Superior temporal gyrus (tissue), 1 donor: ENCODE results near the gene CADM1.

Source experiments
- DNase-seq: peaks from one replicate; pipeline ENCODE4 v3.0.0-alpha.2; 2016; ENCODE audit errors: extremely low spot score

CADM1 gene

DNA sequence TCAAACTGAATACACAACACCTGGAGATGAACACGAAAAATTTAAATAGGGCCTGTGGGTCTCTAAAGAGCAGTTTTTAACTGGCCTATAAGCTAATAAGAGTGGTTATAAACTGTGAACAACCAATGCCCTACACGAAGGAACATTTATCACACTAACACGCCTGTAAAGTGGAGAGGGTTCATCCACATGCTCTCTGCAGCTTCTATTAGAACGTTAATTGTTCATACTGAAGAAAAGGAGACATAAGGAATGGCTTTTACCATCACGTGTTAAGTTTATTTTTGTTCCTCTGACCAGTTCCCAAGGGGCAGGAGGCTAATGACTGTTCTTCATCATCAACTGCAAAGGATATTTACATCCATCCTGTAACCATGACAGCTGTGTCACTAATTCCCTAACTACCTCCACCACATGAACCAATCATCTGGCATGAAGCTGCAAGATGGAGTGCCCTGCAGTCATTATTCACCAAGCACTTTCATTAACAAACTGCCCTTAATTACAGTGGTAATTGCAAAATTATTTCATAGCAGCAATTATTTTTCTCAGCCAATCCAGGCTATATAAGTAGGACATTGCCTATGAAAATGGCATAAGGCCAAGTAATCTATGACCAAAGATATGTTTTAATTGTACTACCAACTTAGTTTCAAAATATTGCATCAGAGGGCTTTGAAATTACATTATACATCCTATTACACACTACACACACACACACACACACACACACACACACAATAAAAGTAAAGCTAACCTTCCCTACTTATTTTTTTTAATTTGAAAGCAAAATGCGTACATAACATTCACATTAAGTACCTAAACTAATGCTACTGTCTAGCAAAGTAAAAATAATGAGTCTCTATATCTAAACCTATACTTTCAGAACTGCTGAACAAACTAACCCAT lies 186.7 kb downstream of the CADM1 start:
- no peak for DNase-seq

DNA sequence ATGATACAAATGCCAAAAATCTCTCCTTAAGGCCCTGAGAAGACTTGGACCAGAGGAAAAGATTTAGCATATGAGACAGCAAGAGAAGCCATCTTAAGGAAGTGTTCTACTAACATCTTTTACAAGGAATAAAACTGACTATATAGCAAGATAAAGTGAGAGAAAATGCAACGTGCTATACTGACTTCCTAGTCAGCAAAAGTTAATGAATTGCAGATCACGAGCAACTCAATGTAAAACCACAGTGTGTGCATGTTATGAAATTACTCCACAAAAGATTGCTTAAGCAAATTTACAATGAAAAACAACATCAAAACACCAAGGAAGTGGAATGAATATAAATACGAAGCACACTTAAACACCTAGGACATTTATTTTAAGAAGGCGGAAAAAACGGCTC lies 187.5 kb downstream of the CADM1 start:
- no peak for DNase-seq

DNA sequence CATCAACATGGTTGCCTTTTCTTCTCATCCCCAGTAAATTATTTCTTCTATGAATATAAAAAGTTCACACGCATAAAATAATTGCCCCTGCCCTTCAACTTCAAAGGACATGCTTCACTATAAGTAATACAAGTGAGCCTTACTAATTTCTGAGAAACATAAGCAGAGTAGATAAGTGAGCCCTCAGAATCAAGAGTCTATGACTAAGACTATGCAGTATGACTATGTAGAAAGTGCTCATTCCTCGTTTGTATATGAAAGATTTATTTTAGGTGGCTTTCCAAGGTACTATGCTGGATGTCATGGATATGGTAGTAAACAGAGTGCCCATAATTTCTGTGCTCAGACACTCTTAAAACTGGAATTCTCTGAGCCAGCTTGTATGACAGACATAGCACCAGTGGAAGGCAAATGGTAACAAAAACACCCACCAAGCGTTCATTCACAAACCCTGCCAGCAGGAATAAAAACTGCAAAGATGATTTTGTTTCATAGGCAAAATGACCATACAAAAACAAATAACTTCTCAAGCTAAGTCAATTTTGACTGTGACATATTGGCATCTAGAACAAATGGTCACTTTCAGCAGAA lies 189.8 kb downstream of the CADM1 start:
- no peak for DNase-seq

DNA sequence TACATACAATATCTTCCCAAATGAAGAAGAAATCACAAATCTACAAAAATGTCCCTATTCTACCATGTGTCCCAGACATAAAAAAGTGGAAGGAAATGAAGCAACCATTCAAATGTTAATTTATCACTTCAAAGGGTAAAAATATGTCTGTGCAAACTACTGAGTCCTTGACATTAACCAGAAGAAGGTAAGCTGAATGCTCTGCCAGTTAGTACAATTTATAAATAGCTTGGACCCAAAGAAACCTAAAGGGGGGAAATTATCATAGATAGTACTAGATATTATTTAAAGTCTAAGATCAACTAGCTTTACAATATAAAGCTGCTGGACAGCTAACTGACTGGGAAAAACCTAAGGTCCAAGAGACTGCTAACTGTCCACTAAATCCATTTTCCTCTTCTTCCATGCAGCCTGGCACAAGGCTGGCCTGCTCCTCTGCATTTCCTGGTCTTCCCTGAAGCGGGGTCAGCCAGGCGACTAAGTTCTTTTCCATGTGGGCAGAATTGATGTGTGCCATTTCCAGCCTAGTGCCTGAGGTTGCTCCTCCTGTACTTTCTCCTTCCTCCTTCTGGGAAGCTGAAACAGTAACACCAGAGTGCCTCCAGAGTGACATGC lies 190.9 kb downstream of the CADM1 start:
- DNase-seq = no peak

DNA sequence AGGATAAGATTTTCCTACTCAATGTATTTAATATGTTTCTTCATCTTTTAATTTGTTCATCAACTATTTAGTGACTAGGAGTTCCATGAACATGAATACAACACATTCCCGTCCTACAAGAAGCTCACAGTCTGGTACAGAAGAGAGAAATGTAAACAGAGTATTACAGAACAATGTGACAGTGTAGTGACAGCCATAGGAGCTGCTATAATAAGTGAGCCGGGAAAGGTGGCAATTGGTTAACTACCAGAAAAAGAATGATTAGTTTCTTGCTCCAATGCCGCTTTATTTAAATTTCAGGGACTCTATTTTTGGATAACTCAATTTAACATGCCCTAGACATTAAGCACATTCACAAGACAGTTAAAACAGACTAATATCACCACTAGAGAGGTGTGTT lies 192.3 kb downstream of the CADM1 start:
- DNase-seq = no peak

DNA sequence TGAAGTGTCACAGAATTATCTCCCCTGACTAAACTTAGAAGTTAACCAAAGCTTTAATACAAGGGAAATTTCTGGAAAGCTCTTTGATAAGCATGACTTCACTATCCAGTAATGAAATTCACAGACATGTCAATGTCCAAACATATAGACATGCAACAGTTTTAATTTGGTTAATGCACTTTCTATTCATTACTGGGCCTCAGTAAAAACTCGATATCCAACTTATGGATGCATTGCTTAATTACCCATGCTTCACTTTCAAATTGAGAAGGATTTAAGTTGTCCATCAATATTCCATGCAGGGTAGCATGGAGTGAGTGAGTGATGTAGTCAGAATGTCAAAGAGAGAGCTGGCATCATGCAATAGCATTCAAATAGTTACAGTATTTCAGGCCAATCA lies 197.5 kb downstream of the CADM1 start:
- no peak for DNase-seq

DNA sequence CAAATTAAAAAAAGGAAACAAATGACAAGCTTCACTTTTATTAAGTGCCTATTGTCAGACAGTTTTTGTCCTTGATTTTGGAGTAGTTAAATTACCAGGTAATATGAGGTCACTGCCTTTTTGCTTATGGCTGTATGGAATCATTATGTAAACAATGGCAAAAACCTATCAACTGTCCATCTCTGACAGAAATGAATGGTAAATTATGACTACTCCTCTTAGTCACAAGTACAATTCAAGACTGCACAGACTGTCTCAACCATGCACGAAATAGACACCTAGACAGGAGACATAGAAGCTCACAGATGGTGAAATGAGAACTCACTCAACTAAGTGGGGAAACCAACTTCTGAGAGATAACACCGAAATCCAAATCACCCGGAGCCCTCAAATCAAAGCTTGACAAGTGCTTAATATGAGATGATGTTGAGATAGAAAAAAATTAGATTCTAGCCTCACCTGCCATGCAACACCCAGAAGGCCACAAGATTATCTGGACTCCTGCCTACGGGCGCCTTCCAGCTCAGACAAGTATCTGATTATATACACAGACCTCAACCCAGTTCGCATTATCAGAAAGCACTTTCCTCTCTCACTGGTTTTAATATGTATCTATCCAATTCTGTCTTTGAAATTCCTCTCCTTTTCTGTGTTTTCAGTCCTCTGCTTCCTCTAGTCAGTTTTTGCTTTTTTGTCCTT lies 199.3 kb downstream of the CADM1 start:
- no peak for DNase-seq

DNA sequence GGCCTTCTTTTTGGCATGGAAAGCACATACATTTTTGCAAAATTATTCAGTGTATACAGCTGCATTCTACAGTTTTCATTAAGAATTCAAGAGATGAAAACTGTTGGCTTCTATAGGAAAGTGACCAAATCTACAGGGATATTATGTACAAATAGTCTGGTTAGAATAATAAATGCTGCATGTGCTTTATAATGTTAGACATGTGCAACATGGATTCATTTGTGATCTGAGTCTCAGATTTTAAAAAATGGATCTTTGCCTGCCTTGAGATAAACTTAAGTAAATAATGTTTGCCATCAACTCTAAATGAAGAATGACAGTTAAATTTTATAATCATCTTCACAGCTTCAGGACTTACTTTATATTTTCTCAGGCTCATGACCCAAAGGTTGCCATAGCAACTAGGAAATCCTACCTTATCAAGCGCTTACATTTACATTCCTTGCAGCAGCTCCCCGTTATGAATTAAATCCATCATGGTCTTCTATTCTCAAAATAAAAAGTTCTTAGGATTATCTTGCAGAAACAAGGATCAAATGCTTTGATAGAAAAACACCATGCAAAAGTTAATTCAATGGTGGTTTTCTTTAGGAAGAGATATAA lies 200.2 kb downstream of the CADM1 start:
- no peak for DNase-seq

DNA sequence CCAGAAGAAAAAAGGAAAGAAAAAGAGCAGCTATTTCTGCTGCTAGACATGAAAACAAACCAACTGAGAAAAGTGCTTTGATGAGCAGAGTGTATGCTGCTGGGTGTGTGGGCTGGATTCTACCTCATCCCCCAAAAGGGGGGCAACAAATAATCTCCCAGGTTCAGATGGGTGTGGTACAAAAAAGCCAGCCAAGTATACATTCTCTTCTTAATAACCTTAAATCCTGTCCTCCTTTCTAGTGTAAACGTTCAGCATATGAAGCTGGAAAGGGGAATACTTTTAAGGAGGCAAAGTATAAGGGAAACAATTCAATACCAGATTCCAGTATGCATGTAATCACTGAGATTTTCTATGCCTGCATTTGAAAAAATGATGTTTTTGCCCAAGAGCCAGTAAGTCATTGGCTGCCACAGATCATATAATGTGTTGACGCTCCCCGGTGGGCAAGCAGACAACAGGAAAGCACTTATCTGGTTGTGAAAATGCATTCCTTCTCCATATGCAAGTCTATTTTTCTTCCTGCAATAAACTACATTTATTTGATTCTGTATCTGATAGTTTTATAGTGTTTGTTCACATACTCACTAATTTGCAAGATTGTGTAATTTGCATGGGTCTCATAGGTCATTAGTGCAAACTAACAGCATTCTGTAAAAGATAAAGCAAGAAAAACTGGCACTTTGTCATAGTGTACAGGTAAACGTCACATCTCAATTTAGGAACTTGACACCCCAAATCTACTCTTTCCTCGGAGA lies 201.1 kb downstream of the CADM1 start:
- no peak for DNase-seq

DNA sequence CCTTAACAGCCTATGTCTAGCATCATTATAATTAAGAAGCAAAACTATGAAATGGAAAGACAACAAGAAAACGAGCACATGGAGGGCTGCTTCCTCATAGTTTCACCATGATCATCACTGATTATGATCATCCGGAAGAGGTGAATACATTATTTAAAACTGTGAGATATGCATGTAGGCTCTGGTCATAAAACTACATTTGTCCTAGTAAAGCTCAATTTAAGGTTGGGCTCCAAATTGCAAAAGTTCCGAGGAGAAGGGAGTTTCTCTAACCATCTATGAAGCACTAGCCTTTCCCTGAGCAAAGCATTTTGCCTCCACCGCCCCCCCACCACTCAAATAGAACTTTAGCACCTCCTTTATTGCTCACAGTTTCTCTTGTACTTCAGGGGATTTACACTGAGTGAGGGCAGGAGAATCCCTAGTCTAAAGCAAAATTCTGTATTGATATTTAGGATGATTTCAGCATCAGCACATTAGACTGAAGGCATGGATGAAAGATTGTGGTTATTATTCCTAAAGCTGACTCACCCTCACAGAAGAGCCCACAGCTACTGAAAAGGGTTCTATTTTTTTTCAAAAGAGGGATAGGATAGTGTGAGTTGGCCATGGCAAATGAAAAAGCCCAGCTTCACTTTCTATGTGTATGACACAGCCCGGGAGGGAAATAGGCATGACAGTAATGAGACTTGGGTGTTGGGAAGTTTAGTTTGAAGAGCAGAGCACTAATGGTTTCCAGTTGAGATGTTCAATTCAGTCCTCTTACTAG lies 203.4 kb downstream of the CADM1 start:
- no peak for DNase-seq

DNA sequence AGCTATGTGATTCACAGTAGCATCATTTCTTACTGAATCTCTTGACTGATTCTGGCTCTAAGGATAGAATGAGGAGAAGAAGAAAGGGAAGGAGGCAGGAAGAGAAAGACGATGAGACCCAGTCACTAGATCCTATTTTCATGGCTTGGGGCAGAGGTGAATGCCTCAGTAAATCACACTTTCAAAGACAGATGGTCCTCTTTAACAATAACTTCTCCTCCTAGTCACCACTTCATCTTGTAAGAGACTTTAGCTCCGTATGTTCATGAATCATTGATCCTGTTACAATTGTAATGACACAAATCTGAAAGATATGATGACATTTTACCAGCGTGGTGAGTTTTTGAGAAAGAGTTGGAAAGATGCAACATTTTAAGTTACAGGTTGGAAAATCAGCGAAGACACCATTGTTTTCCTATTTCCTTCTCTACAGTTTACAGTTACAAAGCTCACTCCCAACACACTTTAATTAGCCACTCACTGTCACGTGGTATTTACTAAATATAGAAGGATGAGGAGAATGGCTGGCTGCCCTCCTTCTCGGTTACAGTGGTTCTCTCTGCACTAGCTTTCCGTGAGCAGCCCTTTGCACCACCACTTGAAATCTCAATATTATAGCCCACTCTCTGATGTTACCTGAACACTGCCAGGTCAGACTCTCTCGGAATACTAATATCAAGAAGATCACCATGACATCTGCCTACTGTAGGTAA lies 205.8 kb downstream of the CADM1 start:
- no peak for DNase-seq

DNA sequence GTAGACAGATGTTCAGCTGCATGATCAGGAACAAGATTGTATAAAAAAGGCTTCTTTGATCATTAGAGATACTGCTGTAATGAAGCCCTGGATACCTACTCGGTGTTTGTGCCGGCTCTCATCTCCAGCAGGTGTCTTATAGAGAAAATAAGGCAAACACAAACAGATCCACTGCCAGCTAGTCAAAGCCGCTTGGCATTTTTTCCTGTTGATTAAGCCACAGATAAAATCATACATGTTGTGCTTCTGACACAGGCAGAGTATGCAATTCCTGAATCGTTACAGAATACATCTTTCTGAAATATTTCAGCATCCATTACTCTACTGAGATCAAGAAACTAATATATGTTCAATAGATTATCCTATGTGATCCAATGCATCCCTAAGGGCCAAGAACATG lies 206.9 kb downstream of the CADM1 start:
- no peak for DNase-seq

DNA sequence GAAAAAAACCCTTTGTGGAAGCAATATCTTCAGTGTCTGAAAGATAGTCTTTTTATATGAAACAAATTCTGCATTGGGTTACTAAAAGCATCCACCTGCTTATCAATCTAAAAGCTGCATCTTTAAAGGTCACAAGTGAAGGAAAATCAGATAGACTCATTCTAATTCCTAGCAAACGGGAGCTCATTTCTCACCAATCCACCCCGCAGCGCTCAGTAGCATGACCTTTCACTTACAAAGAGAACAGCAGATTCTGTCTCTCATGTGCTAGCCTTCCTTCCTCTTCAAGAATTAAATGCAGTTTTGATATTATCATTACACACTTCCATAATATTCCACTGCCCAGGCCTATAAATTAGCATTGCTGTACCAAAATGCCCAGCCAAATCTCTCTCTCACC lies 212.9 kb downstream of the CADM1 start:
- DNase-seq = no peak

DNA sequence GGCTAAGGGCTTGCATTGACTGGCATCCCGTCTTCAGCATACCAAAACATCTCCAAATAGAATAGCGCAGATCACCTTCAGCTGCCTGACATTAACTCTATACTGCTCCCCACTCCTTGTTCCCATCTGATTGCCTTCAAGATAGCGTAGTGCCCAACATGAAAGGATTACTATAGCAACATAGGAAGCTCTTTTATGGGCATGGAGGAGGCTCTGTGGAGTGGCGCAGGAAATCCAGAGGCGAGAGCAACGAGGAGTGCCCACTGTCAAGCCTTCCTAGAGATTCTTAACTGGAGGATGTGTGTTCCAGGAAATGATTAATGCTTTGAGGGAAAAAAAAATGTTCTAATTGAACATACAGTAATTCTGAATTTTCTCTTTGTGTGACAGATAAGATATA lies 213.3 kb downstream of the CADM1 start:
- no peak for DNase-seq

DNA sequence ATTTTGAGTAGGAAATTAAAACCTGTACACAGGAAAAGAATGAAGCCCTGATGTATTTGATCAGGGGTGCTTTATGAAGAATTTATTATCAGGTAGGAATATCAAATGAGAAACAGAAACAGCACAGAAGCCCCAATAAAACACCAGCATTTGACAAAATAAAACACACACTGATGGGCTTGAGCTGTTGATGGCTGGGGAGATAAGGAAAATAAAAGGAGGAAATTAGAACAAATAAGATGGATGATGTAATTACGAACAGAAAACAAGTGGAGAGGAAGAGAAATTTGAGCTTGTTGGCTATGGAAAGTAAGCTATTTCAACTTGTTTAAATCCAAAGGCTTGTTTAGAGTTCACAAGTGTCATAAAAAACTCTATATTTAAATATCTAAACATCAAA lies 213.7 kb downstream of the CADM1 start:
- no peak for DNase-seq

DNA sequence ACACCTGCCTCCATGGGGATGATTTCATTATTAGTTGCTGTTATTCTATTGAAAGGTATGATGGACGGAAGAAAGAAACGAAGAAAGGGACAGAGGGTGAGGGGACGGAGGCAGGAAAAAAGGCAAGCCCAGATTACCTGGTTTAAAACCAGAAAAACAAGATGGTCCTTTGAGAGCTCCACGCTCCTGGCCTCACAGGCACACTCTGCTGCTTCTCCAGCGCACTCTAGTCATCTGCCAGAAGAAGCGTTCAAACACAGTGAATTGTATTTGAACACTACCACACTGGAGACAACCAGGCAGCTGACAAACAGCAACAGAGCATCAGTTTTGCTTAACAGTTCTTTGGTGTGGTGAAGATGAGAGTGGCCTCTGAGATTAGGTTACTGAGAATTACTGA lies 216.9 kb downstream of the CADM1 start:
- no peak for DNase-seq

DNA sequence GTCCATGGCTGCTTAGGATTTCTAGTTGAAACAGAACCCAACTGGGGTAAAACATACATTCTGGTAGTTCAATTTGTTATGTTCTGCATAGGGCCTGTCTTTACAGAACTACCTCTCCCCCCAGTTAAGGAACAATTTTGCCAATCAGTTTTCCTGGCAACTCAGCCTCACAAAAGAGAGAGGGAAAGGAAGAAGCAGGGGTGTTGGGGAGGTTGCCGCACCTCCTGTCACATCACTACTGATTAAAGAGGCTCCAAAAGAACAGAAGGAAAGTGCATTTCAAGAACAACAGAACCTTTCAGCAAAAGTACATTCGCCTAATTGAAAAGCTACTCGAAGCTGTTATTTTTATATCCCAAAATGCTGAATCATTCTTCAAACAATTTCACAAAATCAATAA lies 217.6 kb downstream of the CADM1 start:
- DNase-seq = no peak

DNA sequence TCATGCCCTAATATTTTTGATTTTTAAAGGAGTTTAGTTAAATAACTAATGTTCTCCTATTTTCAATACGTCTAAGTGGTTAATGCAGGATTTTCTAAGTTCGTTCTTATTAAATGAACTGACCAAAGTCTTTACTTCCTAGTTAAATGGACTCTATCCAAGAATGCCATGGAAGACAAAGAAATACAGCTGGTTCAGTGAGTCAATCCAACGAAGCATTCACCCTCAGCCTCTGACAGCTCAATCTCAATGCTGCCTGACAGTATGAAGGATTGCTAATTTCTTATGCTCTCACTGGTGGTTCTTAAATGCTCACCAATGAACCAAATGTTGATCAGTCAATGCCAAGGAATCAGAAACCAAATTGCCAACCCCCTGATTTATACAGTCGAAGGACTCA lies 219.4 kb downstream of the CADM1 start:
- DNase-seq = no peak

DNA sequence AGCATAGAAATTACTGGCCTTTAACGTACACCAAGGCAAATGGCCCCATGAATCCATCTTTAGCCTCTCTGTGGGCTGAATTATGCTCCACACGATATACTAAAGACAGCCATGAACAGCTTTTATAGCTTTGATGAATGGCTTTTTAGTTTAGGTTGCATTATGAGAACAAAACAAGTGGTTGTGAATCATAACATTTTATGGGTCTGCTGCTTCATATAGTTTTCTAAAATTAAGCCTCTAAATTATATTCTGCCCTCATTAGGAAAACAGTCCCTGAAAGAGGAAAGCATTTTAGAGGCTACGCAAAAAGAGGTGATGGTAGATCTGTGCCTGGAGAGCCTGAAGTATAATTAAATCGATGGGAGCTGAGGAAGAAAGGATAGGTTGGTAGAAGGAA lies 221.3 kb downstream of the CADM1 start:
- no peak for DNase-seq

DNA sequence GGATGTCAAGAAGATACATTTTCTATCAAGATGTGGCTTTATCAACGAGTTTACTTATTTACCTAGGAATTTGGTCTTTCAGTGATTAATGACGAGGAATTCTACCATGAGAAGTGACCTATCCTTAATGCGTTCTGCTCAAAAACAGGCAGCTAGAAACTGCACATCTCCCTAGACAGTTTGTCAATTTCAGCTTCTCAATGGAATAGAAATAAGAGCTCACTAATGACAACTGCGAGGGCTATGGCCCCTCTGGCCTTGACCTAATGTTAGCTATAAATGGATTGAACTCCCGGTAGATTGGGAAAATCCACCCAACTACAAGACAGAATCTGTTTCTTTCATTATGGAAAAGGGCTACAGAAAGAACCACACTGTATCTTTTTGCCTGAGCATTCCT lies 223.4 kb downstream of the CADM1 start:
- DNase-seq = no peak
